HG03457 (cell line): ENCODE measurements around the gene RIMBP3C.
"Not testable (repeated sequence)": the region's sequence is repeated elsewhere in the genome, so short reads cannot be mapped to it uniquely, and the experiment has no call there.

Source experiments
- ATAC-seq: cut with Tn5 transposase; IDR thresholded peaks from one replicate; pipeline ENCODE4 v1.9.1; 2021; ENCODE audit warnings: moderate number of reproducible peaks; ENCODE audit not compliant: unreplicated experiment

The RIMBP3C gene, protein sequence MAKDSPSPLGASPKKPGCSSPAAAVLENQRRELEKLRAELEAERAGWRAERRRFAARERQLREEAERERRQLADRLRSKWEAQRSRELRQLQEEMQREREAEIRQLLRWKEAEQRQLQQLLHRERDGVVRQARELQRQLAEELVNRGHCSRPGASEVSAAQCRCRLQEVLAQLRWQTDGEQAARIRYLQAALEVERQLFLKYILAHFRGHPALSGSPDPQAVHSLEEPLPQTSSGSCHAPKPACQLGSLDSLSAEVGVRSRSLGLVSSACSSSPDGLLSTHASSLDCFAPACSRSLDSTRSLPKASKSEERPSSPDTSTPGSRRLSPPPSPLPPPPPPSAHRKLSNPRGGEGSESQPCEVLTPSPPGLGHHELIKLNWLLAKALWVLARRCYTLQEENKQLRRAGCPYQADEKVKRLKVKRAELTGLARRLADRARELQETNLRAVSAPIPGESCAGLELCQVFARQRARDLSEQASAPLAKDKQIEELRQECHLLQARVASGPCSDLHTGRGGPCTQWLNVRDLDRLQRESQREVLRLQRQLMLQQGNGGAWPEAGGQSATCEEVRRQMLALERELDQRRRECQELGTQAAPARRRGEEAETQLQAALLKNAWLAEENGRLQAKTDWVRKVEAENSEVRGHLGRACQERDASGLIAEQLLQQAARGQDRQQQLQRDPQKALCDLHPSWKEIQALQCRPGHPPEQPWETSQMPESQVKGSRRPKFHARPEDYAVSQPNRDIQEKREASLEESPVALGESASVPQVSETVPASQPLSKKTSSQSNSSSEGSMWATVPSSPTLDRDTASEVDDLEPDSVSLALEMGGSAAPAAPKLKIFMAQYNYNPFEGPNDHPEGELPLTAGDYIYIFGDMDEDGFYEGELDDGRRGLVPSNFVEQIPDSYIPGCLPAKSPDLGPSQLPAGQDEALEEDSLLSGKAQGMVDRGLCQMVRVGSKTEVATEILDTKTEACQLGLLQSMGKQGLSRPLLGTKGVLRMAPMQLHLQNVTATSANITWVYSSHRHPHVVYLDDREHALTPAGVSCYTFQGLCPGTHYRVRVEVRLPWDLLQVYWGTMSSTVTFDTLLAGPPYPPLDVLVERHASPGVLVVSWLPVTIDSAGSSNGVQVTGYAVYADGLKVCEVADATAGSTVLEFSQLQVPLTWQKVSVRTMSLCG (N-terminal part only)

DNA sequence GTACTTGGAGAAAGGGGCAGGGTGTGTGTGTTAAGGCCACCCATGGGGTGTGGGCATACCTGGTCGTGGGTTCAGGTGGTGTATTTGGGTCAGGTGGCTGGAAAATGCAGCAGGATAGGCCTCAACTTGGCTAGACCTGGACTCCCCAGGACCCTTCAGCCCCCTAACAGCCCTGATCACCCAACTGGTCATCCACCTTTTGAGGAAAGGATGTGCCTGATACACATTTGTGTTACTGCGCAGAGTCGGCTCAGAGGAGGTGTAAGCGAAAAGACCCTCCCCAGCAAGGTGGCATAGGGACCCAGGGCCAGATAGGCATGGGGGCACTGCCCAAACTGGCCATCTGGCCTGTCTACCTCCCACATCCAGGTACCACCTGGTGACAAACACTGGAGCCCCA is at the start of gene RIMBP3C:
Gene RIMBP3C, minus strand, starts transcription at position 101 of the 400 bp plus-strand sequence. CDS start 485 bp downstream, outside the sequence.
- not testable (repeated sequence) for ATAC-seq

DNA sequence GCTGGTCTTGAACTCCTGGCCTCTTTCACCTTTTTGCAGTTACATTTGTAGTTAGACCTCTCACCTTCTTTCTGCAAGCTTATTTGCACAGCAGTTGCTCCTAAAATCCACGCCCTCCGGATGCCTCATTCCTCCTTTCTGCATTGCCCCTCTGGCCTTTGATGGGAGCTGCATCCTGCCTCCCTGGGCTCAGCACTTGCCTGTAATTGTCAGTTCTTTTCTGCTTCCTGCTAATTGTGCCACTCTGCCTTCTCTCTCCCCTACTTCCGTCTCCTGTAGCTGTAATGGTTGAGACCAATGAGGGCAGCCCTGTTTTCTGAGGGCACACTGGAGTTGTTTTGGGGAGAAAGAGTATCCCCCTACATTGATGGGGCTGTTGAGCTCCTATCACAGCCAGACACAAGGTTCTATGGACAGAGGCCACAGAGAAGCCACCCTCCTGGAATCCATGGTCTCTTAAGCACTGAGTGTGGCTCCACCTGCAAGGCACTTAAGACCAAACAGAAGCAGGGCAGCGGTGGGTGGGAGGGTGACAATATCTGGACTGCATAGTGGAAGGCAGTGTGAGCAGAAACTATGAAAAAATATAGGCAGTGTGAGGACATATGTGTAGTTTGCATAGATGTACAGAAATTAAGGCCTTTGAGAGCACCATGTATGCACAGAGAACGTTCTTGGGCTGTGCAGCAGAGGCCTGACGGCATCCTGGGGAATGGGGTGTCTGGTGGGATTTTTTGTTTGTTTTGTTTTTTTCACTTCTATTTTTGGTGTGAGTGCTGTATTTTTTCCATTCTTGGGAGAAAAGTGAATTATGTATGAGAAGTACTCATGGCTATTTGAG is 48.0 kb upstream of the RIMBP3C start:
- no peak for ATAC-seq

DNA sequence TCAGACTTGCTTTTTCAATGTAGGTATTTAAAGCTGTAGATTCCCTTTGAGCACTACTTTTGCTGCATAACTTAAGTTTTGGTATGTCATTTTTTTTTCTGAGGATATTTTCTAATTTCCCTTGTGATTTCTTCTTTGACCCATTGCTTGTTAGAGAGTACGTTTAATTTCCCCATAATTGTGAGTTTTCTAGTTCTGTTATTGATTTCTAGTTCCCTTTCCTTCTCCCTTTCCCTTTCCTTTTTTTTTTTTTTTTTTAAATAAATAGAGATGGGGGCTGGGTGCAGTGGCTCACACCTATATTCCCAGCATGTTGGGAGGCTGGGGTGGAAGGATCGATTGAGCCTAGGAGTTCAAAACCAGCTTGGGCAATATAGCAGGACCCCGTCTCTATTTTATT is 47.0 kb upstream of the RIMBP3C start:
- ATAC-seq: no peak

DNA sequence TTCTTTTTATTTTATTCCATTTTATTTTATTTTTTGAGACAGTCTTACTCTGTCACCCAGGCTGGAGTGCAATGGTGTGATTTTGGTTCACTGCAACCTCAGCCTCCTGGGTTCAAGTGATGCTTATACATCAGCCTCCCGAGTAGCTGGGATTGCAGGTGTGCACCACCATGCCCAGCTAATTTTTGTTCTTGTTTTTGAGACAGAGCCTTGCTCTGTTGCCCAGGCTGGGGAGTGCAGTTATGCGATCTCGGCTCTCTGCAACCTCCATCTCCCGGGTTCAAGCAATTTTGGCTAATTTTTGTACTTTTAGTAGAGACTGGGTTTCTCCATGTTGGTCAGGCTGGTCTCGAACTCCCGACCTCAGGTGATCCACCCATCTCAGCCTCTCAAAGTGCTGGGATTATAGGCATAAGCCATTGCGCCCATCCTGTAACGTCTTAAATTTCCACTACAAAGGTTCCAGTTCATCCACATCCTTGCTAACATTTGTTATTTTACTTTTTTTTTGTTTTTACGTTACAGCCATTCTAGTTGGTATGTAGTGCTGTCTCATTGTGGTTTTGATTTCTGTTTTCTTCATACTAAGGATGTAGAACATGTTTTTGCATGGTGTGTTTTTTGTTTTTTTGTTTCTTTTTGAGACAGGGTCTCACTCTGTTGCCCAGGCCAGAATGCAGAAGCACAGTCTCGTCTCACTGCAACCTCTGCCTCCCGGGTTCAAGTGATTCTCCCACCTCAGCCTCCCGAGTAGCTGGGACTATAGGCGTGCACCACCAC is 45.3 kb upstream of the RIMBP3C start:
- ATAC-seq: not testable (repeated sequence)

DNA sequence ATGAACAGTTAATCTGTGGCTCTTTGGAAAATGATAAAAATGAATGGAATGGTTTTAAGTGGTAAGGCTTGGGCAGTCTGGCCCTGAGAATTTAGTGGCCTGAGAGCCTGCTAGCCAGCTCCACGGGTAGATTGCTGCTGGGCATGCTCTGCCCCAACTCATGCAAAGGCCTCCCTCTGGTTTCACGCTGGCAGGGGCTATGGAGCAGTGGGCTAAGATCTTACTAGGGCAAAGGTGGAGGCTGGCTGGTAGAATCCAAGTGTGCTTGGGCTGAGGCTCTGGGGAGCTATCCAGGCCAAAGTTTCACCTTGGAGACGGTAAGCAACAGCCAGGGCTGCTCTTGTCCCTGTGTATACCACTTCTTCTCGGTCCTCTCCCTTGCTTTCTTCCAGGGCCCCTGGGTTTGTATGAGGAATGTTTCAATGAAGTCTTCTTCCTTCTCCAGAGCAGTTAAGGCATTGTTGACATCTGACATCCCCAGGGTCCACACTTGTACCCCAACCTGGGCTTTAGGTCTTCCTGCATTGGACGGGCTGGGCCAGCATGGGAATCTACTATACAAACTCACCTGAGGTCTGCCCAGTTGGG is 43.7 kb upstream of the RIMBP3C start:
- no peak for ATAC-seq

DNA sequence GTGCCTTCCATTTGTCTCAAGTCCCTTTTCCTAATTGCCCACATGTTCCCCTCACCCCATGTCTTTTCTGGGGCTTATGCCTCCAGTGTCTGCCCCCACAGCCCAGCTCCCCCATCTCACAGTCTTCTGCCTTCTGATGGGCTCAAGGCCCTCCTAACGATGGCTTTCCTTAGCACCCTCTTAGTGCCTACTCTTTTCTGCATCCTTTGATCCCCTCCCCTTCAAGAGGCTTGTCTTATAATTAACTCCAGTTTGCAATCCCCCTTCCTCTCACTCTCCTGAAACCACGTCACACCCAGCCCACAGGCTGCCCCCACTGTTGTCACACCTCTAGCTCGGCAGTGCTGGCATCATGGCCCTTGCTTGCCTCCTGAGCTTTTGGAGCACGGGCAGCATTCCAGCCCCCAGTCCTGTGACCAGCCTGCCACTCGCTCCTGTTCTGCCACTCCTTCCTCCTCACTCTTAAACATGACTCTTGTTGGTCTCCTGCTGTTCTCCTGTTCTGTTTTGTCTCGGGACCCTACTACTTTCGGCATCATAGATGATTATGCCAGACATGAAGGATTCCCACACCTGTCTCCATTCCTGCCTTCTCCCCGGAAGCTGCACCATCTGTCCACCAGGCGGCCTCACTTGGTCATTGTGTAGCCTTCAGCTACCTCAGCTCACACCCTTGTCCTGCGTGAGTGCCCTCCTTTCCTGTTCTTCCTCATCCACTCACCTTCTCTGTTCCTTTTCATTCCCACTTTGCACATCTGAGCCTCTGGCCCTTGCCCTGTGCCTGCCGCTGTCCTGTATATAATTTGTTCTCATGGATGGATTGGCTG is 42.4 kb upstream of the RIMBP3C start:
- no peak for ATAC-seq

DNA sequence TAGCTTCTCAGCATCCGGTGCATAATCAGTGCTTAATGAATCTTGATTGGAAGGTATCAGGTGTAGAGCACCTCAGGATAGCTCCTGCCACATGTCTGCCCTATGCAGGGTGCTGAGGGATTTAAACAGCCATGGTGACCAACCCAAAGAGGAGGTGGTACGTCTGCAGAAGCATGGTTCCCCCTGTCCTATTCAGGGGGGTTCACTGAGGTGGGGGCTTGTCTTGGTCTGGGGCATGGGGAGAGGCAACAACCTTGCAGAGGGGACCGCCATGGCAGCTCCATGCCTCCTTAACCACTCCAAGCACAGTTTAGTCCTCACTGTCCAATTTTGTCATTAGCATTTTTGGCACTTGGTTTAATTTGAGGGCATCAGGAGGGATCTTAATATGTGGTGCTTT is 41.2 kb upstream of the RIMBP3C start:
- ATAC-seq: no peak

DNA sequence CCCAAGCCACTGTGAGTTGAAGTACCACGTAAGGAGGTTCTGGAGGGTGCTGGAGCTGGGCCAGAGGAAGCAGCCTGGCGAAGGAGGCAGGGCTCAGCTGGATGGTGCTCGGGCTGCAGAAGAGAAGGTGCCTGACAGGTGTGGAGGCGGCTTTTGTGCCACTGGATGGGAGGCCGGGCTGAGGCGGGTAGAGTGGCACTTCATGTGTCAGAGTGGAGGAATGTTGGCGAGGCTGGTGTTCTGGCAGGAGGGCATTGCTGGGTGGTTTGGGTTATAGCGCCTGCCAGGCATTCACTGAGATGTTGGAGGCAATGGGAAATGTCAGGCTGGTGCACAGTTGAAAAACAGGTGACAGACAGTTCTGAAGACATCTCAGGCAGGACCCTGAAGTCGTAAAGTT is 40.4 kb upstream of the RIMBP3C start:
- ATAC-seq: no peak

DNA sequence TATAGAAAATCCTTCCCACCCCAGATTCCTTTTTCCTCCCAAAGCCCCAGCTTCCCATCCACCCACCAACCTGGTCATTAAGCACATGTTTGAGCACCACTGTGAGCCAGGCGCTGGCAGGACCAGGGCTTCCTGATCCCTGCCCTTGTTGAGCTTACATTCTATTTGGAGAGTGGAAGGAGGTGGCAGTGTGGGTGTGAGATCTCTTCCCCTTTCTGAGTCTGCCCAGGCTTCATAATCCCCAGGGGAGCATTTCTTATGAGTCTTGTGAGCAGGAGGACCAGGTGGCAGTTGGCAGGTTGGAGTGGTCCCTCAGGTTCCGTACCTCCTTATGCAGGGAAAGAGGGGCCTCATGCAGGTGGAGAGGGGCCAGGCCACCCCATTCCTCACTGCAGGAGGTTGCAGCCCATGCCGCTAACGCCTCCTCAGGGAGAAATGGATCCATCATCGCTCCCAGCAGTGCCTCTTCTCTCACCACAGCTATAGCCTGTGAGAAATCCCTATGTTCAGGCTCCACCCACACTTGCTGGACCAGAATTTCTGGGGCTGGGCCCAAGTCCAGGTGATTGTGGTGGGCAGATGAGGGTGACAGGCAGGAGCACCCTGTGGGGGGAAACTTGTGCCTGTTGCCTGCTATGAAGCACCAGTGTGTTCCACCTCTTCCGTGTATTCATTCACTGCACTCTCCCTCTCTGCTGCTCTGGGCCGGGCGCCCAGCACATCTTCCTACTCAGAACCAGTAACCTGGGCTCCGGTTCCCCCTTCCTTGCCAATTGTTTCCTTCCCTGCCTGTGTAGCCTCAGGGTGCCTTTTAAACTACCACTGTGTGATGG is 39.8 kb upstream of the RIMBP3C start:
- ATAC-seq: no peak

DNA sequence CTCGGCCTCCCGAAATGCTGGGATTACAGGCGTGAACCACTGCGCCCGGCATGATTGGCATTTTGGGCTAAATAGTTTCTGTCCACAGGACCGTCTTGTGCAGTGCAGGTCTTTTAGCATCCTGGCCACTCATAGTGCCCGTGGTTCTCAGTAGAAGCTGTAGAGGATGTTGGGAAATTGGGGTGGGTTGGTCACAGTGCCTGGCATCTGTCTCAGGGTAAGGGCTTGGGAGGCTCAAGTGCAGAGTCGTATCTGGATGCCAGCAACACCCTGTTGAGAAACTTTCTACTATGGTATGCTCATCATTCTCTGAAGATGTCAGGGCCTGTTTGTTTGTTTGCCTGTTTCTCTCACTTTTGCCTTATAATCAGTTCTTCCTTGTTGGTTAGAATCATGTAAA is 38.1 kb upstream of the RIMBP3C start:
- ATAC-seq: no peak

DNA sequence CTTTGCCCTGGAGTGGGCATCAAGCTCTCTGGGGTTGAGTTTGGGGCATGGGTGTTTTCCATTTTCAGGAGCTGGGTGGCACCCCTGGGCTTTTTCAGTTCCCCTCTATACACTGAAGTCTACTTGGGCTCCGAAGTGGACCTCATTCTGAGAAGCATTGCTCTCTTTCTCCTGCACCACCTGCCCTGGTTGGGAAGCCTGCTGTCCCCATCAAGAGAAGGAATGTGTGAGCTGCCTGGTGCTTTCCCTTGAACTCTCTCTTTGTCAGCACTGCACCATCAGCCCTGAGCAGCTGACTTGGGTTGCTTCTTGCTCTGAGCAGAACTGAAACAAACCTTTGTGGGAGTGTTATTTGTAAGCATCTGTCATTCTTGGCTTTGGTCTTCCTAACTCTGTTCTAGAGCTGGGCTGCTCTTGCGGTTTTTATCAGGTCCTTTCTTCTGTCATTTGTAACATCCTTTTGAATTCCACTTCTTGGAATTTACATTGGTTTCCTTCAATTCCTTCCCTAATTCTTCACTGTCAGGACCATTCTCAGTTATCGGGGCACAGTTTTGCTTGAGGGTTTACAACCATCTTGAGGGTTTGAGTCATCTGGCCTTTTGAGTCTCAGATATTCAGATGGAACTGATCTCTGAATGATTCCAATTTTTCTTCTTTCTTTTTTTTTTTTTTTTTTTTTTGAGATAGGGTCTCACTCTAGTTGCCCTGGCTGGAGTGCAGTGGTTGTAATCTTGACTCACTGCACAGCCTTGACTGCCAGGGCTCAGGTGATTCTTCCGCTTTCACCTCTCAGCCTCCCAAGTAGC is 36.7 kb upstream of the RIMBP3C start:
- peak; percentile 63 for ATAC-seq

DNA sequence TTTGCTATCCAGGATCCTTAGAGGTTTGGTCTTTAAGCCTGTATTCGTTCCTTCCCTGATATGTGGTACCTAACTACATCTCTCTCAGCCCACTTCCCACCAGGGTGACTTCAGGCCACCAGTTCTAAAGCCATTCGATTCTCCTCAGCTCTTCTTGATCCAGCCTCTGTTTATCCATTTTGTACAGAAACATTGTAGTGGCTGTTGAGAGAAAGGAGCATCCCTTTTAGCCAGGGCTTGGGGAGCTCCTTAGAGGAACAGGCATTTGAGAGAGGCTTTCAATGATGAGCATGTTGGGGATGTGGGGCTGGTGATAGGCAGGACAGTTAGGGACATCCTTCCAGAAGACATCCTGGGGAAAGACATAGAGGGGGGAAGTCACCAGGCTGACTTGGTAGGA is 34.1 kb upstream of the RIMBP3C start:
- no peak for ATAC-seq

DNA sequence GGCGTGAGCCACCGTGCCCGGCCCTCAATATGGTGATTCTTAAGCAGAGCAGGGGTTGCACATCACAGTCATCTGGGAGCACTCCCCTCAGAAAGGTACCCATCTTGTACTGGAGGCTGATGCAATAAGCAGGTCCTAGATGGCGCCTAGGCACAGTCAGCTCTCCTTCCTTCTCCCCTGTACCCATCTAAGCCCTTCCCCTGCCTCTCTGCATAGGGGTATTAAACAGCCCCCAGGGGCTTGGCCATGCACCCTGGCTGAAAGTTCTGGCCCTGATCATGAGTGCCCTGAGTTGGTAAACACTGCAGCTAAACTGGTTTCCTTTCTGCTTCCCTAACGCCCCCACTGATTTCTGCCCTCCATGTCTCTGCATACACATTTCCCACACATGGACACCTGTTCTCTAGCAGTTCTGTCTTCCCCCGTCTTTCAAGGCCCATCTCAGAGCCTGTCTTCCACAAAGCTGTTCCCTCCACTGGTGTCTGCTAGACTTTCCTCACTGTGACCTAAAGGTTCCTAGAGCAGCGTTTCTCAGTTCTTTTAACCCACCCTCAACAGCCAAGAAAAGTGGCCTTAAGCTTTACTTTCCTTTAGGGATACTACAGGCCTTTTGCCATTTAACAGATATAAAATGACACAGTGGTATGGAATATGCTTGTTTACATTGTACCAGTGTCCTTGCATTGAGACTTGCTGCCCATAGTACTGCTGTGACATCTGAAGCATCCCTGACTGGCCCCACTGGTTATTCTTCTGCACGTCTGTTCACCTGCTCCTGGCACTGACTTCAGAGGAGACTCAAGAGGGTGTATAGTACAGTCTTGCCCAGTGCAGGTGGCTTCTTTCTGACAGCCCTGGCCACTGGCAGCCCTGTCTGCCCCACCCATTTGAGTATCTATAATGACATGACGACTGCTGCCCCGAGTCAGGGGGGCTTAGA is 31.8 kb upstream of the RIMBP3C start:
- ATAC-seq: no peak

DNA sequence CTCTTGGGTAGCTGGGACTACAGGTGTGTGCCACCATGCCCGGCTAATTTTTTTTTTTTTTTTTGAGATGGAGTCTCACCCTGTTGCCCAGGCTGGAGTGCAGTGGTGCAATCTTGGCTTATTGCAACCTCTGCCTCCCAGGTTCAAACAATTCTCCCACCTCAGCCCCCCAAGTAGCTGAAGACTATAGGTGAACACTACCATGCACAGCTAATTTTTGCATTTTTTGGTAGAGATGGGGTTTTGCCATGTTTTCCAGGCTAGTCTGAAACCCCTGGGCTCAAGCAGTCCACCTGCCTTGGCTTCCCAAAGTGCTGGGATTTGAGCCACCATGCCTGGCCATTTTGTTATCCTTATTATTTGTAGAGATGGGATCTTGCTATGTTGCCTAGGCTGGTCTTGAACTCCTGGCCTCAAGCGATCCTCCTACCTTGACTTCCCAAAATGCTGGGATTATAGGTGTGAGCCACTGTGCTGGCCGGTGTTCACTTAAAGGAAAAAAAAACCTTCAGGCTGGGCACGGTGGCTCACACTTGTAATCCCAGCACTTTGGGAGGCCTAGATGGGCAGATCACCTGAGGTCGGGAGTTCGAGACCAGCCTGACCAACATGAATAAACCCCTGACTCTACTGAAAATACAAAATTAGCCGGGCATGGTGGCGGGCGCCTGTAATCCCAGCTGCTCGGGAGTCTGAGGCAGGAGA is 29.9 kb upstream of the RIMBP3C start:
- ATAC-seq: not testable (repeated sequence)

DNA sequence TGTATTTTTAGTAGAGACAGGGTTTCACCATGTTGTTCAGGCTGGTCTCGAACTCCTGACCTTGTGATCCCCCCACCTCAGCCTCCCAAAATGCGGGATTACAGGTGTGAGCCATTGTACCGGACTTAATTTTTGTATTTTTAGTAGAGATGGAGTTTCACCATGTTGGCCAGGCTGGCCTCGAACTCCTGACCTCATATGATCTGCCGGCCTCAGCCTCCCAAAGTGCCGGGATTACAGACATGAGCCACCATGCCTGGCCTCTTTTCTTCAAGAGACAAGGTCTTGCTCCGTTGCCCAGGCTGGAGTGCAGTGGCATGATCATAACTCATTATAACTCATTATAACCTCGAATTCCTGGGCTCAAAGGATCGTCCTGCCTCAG is 29.4 kb upstream of the RIMBP3C start:
- ATAC-seq: not testable (repeated sequence)
